ENCODE measurements around the gene PGPEP1. TPM values are rescaled to one million over a fixed set of nuclear protein-coding genes. Genes with fewer than 3 reads are reported as not detected.

Gene PGPEP1
- total RNA-seq, 2 donors from 2014 or later, result 7.7 to 9.0 TPM

DNA sequence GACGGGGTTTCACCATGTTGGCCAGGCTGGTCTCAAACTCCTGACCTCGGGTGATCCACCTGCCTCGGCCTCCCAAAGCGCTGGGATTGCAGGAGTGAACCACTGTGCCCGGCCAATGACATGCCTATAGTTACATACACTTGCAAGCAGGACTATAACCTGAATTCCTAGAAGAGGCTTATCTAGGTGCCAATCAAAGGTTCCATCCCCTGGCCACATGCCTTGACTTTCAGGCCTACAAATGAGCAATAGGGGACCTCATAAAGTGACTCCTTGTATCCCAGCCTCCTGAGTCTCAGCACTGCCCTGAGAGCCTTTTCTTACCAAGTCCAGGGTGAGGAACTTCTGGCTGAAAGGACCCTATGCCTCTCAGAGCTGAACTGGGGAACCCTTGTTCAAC lies 13.6 kb upstream of the PGPEP1 start:
- Mint-ChIP-seq H3K9me3 (no peaks in the 10 kb centered on the region), H3K4me1 (peaks cover 20% of the 10 kb centered on the region), H3K27ac (no peak overlapping the region), H3K4me3 (no peak overlapping the region), H3K27me3 (ENCODE audit: insufficient read depth) (no peaks in the 10 kb centered on the region), H3K36me3 (ENCODE audit: low read depth) (peaks cover under 1% of the 10 kb centered on the region)
- H3K36me3 ChIP-seq (ENCODE audit: control insufficient read depth, insufficient read depth, low read length), result no peaks in the 10 kb centered on the region
- WGBS, 2 experiments (ENCODE audit: insufficient coverage in 1 of 2, insufficient read length in 1 of 2), result 86 to 95% methylated on average over 4 to 5 of the region's 5 CpGs
- no peak overlapping the region for H3K4me3 ChIP-seq (ENCODE audit: low read length)
- H3K27ac ChIP-seq (ENCODE audit: low read depth, low read length), result no peak overlapping the region
- H3K27me3 ChIP-seq (ENCODE audit: control insufficient read depth, insufficient read depth, low read length, poor library complexity, severe bottlenecking), result no peaks in the 10 kb centered on the region
- TF ChIP-seq, protein P1, sequence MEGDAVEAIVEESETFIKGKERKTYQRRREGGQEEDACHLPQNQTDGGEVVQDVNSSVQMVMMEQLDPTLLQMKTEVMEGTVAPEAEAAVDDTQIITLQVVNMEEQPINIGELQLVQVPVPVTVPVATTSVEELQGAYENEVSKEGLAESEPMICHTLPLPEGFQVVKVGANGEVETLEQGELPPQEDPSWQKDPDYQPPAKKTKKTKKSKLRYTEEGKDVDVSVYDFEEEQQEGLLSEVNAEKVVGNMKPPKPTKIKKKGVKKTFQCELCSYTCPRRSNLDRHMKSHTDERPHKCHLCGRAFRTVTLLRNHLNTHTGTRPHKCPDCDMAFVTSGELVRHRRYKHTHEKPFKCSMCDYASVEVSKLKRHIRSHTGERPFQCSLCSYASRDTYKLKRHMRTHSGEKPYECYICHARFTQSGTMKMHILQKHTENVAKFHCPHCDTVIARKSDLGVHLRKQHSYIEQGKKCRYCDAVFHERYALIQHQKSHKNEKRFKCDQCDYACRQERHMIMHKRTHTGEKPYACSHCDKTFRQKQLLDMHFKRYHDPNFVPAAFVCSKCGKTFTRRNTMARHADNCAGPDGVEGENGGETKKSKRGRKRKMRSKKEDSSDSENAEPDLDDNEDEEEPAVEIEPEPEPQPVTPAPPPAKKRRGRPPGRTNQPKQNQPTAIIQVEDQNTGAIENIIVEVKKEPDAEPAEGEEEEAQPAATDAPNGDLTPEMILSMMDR (conservative IDR thresholded peaks at IDR 0.05), result no peak
- no peak overlapping the region for H3K9ac ChIP-seq (ENCODE audit: extremely low read depth, low read length, poor library complexity, severe bottlenecking)
- H3K4me1 ChIP-seq (ENCODE audit: control insufficient read depth, insufficient read depth, low read length), result peaks cover 3% of the 10 kb centered on the region
- DNase-seq, result no peak
- H3K9me3 ChIP-seq (ENCODE audit: control insufficient read depth, low read length), result no peaks in the 10 kb centered on the region

DNA sequence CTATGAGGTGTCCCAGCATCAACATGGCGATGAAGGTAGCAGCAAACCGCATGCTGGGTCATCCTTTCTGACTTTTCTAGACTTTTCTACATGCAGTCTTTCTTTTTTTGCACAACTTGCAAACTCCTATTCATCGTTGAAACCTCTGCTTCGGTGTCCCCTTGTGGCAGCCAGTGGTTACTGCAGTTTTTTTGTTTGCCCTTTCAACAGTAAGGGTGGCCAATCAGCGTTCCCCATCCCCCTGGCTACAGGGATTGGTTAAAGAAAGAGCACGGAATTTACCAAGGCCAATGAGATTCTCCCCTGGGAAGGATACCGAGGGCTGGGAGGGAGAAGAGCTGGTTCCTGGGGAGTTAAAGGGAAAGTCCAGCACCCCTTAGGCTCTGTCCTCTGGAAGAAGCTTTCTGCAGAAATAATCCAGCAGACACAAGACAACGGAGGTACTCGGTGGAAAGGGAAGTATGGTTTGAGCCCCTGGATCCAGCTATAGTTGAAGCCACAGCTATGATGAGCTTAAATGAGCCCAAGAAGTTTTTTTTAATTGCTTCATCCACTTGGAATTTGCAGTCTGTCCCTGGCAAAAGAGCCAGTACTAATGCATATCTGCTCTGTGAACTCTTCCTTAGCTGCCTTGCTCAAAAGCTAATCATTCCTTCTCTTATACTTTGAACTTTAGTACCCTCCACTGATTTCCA lies 11.9 kb upstream of the PGPEP1 start:
- Mint-ChIP-seq H3K4me3 (peak overlapping the region; percentile 56), H3K27me3 (ENCODE audit: insufficient read depth) (no peaks in the 10 kb centered on the region), H3K9me3 (no peaks in the 10 kb centered on the region), H3K36me3 (ENCODE audit: low read depth) (no peaks in the 10 kb centered on the region), H3K4me1 (peaks cover 14% of the 10 kb centered on the region), H3K27ac (peak overlapping the region; percentile 95)
- TF ChIP-seq, protein P1 (conservative IDR thresholded peaks at IDR 0.05), result peak; percentile 85
- H3K4me1 ChIP-seq (ENCODE audit: control insufficient read depth, insufficient read depth, low read length), result no peaks in the 10 kb centered on the region
- H3K27ac ChIP-seq (ENCODE audit: low read depth, low read length), result peak overlapping the region; percentile 58
- H3K9me3 ChIP-seq (ENCODE audit: control insufficient read depth, low read length), result no peaks in the 10 kb centered on the region
- peak overlapping the region; percentile 86 for H3K4me3 ChIP-seq (ENCODE audit: low read length)
- H3K36me3 ChIP-seq (ENCODE audit: control insufficient read depth, insufficient read depth, low read length), result no peaks in the 10 kb centered on the region
- H3K27me3 ChIP-seq (ENCODE audit: control insufficient read depth, insufficient read depth, low read length, poor library complexity, severe bottlenecking), result no peaks in the 10 kb centered on the region
- peak; percentile 97 for DNase-seq
- 1 to 4% methylated on average over 9 of the region's 9 CpGs for WGBS, 2 experiments (ENCODE audit: insufficient coverage in 1 of 2, insufficient read length in 1 of 2)
- peak overlapping the region; percentile 38 for H3K9ac ChIP-seq (ENCODE audit: extremely low read depth, low read length, poor library complexity, severe bottlenecking)

DNA sequence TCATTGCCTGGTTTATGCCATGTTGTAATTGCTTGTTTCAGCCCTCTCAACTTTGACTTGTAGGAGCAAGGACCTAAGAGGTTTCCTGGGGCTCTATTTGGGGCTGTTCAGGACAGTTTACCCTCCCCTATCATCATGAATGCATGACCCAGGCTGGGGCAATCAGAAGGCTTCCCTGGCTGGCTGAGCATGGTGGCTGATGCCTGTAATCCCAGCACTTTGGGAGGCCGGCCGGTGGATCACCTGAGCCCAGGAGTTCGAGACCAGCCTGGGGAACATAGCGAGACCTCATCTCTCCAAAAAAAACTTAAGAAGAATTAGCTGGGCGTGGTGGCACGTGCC lies 11.4 kb upstream of the PGPEP1 start:
- TF ChIP-seq, protein P1 (conservative IDR thresholded peaks at IDR 0.05), result no peak
- Mint-ChIP-seq H3K9me3 (no peaks in the 10 kb centered on the region), H3K4me3 (peak overlapping the region; percentile 56), H3K4me1 (peaks cover 12% of the 10 kb centered on the region), H3K36me3 (ENCODE audit: low read depth) (no peaks in the 10 kb centered on the region), H3K27me3 (ENCODE audit: insufficient read depth) (no peaks in the 10 kb centered on the region), H3K27ac (peak overlapping the region; percentile 95)
- DNase-seq, result no peak
- no peaks in the 10 kb centered on the region for H3K36me3 ChIP-seq (ENCODE audit: control insufficient read depth, insufficient read depth, low read length)
- peak overlapping the region; percentile 86 for H3K4me3 ChIP-seq (ENCODE audit: low read length)
- no peaks in the 10 kb centered on the region for H3K9me3 ChIP-seq (ENCODE audit: control insufficient read depth, low read length)
- H3K9ac ChIP-seq (ENCODE audit: extremely low read depth, low read length, poor library complexity, severe bottlenecking), result peak overlapping the region; percentile 38
- WGBS, 2 experiments (ENCODE audit: insufficient coverage in 1 of 2, insufficient read length in 1 of 2), result 92 to 98% methylated on average over 4 to 6 of the region's 6 CpGs
- no peaks in the 10 kb centered on the region for H3K27me3 ChIP-seq (ENCODE audit: control insufficient read depth, insufficient read depth, low read length, poor library complexity, severe bottlenecking)
- H3K4me1 ChIP-seq (ENCODE audit: control insufficient read depth, insufficient read depth, low read length), result no peaks in the 10 kb centered on the region
- H3K27ac ChIP-seq (ENCODE audit: low read depth, low read length), result peak overlapping the region; percentile 58

All from endodermal cell (in vitro differentiated cells).